ENCODE data around the gene PPARA.
"Not testable (repeated sequence)": the region's sequence is repeated elsewhere in the genome, so short reads cannot be mapped to it uniquely, and the experiment has no call there.

Gene PPARA

GRCh38 chr22:46178755-46179505 lies 28.6 kb downstream of the PPARA start:
- DNase-seq: no peak

GRCh38 chr22:46179748-46180147 lies 29.4 kb downstream of the PPARA start:
- no peak for DNase-seq

DNA sequence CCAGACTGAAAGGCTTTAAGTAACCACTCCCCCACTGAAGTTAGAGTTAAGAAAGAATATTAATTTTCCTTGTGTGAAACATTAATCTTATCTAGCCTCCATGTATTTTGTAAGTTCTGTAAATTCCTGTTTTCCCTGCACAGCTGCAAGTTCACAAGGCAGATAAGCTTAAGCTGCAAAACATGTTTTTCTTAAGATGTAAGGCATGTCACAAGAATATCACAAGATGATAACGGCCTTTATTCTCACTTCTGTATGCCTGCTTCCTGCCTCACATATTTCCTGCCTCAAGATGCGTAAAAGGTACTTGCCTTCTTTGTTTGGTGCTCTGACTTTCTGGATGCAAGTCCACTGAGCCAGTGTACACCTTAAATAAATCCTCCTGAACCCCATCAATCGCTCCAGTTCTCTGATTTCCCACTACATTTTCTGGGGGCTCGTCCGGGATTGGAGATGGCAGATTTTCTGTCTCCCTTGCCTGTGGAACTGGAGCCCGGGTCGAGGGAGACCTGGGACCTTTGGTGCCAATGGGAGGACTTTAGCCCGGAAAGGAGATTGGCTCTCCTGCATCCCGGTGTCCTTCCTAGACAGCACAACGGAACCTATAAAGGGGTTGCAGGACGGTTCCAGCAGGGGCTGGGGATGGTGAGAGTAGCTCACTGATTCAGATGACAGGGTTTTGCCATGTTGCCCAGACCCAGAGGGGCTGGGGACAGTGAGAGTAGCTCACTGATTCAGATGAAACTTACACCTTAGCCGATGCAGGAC lies 30.2 kb downstream of the PPARA start:
- DNase-seq: no peak

- peak; percentile 95 for DNase-seq
These were observed 33.4 kb downstream of the PPARA start for GRCh38 chr22:46183733-46184132.

DNA sequence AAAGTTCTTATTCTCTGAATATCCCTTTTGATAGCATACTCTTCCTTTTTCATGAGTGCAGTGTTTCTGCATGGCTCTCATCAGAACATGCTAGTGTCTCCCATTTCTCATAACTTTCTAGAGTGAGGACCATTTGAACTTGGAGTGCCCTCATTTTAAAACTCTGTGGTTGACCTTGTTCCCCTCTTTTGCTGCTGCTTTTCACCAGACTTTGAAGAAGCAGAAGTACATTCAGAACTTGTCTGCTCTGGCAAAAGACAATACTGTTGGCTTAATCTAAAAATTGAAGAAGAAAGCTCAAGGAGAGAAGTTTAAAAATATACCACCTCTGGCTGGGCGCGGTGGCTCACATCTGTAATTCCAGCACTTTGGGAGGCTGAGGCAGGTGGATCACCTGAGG lies 35.0 kb downstream of the PPARA start:
- DNase-seq: peak; percentile 86

- no peak for DNase-seq
These were observed 37.5 kb downstream of the PPARA start for GRCh38 chr22:46187862-46188261.

DNA sequence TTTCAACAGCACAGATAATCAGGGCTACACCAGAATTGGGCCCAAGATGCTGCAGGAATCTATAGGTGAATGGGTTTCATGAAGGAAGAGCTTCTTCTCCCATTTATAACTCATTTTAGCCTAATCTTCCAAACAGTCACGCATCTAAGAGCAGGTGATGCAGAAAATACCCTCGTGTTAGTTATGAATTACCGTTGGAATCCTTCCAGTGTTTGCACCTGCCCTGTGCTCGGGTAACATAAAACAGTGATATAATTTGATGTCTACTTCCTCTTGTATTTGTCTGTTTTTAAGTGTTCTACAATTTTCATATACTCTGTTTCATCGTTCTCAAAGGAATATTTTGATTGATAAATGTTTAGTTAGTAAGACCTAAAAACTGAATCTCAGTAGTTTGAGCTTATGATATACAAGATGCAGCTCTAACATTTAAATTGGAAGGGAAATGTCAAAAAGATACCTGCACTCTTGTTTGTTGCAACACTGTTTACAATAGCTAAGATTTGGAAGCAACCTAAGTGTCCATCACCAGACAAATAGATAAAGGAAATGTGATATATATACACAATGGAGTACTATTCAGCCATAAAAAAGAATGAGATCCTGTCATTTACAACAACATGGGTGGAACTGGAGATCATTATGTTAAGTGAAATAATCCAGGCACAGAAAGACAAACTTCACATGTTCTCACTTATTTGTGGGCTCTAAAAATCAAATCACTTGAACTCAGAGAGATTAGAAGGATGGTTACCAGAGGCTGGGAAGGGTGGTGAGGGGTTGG lies 42.1 kb downstream of the PPARA start:
- no peak for DNase-seq

GRCh38 chr22:46193898-46194310 lies 43.6 kb downstream of the PPARA start:
- DNase-seq: no peak

DNA sequence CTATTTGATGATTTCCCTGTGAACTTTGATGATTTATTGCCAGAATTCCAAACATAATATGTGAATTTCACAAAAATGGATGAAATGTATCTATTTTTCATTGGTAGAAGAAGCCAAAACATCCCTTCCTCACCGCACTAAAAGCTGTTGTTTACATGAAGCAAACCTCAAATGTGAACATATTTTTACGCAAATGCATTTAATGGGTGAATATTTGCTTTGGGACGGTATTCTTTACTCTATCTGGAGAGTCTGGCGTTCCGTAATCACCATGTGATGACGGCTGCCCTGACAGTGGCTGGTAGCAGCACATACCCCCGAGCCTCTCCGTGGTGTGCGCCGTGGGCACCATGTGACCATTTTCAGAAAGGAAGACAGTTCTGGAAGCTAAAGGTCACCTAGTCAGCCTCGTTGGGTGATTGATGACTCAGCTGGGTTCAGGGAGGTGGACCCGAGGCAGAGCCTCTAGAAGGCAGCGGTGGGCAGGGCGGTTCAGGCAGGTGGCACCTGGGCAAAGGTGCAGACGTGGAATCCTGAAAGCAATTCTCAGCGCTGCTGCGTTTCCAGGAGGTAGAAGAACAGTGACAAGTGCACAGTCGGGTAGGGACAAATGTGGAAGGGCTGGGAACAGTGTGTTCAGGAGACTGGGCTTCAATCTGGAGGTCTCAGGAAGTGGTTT lies 45.3 kb downstream of the PPARA start:
- DNase-seq: no peak

GRCh38 chr22:46196278-46196677 lies 46.0 kb downstream of the PPARA start:
- DNase-seq: no peak

- no peak for DNase-seq
These were observed 47.9 kb downstream of the PPARA start for GRCh38 chr22:46198274-46198673.

GRCh38 chr22:46198806-46199205 lies 48.5 kb downstream of the PPARA start:
- DNase-seq: not testable (repeated sequence)

DNA sequence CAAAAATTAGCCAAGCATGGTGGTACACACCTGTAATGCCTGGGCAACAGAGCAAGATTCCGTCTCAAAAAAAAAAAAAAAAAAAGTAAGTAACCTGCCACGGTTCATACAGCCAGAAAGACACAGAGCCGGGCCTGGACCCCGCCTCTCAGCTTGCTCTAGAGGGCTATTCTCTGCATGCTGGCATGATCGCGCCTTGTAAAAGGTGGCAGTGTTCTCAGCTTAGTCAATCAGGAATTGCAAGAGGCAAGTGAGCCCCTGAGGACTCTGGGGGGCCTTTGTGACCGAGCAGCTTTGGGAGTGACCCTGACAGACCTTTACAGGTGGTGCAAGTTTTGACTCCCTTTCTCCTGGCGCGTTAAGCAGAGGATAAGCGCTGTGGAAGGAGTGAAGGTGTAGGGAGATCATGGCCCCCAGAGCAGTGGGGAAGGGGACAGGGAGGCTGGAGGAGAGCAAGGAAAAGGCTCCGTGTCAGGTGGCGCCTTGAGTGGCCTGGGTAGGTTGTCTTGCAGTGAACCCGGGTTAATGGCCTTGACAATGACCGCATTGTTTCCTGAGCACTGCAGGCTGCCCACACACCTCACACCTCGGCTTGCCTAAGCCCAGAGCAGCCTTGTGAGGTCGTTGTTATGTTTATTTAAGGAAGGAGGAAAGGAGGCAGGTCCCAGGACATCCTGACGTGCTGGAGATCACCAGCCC lies 50.9 kb downstream of the PPARA start:
- DNase-seq: no peak

DNA sequence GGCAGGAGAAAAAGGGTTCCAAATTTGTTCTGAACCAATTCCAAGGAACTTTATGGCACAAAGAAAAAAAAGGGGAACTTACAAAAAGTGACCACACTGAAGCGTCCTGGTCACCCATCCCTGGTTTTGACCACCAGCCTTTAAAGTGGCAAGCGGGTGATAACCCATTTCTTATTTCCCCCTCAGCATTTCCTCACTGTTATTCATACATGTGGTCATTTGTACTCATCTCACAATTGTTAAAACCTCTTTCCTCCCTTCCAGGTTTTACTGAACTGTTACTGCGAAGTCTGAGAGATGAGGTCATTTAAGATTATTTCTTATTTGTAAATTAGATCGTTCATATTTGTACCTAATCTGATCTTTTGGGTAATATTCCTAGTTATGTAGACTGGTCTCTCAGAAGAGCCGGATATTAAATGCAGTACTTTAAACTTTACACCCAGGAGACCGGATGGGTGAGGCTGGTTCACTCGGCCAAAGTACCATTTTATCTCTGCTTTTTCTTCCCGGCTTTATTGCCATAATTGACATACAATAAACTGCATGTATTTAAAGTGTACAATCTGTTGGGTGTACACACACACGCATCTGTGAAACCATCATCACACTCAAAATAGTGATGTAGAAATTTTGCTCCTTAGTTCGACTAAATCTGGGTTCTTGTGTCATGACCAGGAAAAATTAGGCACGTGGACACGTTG lies 52.7 kb downstream of the PPARA start:
- DNase-seq: peak; percentile 18

DNA sequence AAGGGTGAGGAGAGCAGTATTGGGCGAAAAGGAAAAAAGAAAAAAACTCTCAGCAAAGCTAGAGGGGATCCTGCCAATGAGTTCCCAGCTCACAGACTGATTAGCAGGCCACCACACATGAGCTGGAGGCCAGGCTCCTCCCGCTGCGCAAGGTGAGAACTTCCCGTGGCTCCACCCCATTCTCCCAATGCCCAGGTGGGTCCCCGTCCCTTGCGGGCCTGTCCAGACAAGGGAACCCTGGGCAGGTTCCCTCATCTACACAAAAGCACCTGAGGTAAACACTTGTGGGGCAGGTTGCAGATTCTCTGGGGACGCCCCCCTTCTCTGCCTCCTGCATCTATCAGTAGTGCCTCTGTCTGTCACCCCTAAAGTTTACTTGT lies 53.3 kb downstream of the PPARA start:
- DNase-seq: no peak

DNA sequence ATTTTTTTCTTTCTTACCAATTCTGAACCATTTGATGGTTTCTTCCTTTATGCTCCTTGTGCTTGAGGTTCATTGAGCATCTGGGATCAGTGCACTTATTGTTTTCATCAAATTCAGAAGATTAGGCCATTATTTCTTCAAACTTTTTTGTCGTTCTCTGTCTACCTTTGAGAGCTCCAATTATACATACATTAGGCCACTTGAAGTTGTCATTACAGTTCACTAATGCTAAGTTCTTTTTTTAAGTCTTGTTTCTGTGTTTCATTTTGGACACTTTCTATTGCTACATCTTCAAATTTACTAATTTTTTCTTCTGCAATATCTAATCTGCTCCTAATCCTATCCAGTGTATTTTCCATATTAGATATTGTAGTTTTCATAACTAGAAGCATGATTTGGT lies 58.9 kb downstream of the PPARA start:
- DNase-seq: no peak

DNA sequence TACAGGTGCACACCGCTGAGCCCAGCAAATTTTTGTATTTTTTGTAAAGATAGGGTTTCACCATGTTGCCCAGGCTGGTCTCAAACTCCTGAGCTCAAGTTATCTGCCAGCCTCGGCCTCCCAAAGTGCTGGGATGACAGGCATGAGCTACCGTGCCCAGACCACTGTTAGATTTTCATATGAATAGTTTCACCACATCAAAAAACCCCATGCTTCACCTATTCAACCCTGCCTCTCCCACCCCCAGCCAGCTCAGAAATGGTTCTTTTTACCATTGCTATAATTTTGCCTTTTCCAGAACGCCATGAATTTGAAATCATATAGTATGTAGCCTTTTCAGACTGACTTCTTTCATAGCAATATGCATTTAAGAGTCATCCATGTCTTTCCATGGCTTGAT lies 61.9 kb downstream of the PPARA start:
- no peak for DNase-seq

DNA sequence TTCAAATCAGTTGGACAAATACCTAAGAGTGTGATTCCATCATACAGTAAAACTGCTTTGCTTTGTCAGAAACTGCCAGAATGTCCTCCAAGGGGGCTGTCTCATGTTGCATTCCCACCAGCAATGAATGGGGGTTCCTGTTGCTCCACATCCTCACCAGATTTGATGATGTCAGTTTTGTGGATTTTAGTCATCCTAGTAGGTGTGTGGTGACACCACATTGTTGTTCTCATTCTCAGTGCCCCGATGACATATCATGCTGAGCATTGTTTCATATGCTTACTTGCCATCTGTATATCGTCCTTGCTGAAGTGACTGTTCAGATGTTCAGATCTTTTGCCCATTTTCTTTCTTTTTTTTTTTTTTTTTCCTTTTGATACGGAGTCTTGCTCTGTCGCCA lies 62.7 kb downstream of the PPARA start:
- DNase-seq: no peak

GRCh38 chr22:46214149-46214548 lies 63.8 kb downstream of the PPARA start:
- DNase-seq: no peak

DNA sequence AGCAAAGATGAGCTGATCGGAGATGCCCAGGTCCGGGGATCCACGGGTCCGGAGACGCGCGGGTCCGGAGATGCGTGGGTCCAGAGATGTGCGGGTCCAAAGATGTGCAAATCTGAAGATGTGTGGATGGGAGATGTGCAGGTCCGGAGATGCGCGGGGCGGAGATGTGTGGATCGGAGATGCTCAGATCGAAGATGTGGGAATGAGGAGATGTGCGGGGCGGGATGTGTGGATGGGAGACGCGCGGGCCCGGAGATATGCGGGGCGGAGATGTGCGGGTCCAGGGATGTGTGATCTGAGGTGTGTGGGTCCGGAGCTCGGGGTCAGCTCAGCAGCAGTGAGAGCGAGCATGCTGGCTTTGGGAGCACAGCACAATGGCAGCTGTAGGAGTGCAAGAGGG lies 64.3 kb downstream of the PPARA start:
- DNase-seq: no peak

- no peak for DNase-seq
These were observed 69.3 kb downstream of the PPARA start for GRCh38 chr22:46219636-46220035.

GRCh38 chr22:46220921-46221320 lies 70.6 kb downstream of the PPARA start:
- no peak for DNase-seq

Data from MV-4-11 (cell line).